ENCODE results near the gene DCTN3.

Gene DCTN3

GRCh38 chr9:34601937-34602573, 18.2 kb downstream of the DCTN3 start:
- in situ Hi-C loops (cut with HindIII; ENCODE audit: low sequenced_read_pairs) = no loop called here
- no peak overlapping the region for H3K4me3 ChIP-seq (ENCODE audit: low read depth, low read length)
- DNase-seq (ENCODE audit: low read depth, low spot score) = no peak
- TF ChIP-seq, protein P1, sequence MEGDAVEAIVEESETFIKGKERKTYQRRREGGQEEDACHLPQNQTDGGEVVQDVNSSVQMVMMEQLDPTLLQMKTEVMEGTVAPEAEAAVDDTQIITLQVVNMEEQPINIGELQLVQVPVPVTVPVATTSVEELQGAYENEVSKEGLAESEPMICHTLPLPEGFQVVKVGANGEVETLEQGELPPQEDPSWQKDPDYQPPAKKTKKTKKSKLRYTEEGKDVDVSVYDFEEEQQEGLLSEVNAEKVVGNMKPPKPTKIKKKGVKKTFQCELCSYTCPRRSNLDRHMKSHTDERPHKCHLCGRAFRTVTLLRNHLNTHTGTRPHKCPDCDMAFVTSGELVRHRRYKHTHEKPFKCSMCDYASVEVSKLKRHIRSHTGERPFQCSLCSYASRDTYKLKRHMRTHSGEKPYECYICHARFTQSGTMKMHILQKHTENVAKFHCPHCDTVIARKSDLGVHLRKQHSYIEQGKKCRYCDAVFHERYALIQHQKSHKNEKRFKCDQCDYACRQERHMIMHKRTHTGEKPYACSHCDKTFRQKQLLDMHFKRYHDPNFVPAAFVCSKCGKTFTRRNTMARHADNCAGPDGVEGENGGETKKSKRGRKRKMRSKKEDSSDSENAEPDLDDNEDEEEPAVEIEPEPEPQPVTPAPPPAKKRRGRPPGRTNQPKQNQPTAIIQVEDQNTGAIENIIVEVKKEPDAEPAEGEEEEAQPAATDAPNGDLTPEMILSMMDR (IDR thresholded peaks at IDR 0.05; ENCODE audit: low read depth, low read length) = no peak

DNA sequence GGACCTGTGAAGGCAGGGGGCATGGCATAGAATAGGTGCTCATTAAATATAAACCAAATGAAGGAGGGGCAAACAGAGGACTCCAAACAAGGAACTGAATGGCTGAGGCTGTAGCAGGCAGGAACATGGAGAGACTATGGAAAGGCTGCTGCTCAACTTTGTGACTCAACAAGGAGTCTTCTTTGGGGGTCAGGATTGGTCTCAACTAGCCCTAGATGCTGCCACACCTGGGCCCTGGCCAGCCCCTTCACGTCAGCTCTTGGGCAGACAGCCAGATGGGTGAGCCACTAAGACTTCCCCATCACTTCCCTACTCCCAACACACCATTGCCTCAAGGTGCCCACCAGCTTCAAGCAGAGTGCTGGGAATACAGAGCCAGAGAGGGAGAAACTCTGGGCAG, 19.4 kb downstream of the DCTN3 start:
- TF ChIP-seq, protein P1 (IDR thresholded peaks at IDR 0.05; ENCODE audit: low read depth, low read length) = no peak

DNA sequence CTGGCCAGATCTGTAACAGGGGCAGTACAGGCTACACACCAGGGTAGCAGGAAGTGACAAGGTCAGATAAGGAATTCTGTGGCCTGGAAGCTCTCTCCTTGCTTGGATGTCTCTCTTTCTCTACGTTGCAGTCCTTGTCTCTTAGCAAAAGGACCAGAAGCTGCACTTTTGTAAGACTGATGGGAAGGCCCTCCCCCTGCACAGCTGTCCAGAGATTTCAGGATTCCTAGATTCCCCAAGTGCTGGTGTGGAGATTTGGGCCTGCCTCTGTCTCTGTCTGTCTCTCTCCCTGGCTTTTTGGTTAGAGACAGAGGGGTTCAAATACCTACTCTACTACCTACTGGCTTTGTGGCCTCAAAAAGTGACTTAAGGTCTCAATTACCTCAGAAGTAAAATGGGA, 20.7 kb downstream of the DCTN3 start:
- in situ Hi-C loops (cut with HindIII; ENCODE audit: low sequenced_read_pairs) = no loop called here
- no peak for DNase-seq (ENCODE audit: low read depth, low spot score)
- TF ChIP-seq, protein P1 (IDR thresholded peaks at IDR 0.05; ENCODE audit: low read depth, low read length) = no peak
- no peak overlapping the region for H3K4me3 ChIP-seq (ENCODE audit: low read depth, low read length)

More for the DNA sequence above, 19.4 kb downstream of the DCTN3 start:
- DNase-seq (ENCODE audit: low read depth, low spot score) = no peak
- no peak overlapping the region for H3K4me3 ChIP-seq (ENCODE audit: low read depth, low read length)
- in situ Hi-C loops (cut with HindIII; ENCODE audit: low sequenced_read_pairs) = no loop called here

DNA sequence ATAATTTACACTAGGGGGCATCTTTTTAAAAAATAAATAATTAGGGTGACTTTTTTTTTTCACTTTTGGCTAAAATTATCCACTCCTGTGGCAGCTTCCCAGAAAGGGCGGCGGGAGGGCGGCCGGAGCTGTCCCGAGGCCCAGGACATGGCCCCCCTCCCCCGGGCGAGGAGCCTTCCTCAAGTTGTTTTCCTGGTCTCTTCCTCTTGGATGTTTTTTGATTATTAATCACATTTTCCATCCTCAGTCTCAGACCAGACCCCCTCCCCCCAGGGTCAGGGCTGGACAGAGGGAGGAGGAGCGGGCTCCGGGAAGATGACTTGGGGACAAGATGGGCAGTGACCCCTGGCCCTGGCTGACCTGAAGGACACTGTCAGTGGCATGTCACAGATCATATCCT, 26.1 kb downstream of the DCTN3 start:
- TF ChIP-seq, protein P1 (IDR thresholded peaks at IDR 0.05; ENCODE audit: low read depth, low read length) = no peak
- DNase-seq (ENCODE audit: low read depth, low spot score) = no peak
- H3K4me3 ChIP-seq (ENCODE audit: low read depth, low read length) = no peak overlapping the region
- in situ Hi-C loops (cut with HindIII; ENCODE audit: low sequenced_read_pairs) = no loop called here

DNA sequence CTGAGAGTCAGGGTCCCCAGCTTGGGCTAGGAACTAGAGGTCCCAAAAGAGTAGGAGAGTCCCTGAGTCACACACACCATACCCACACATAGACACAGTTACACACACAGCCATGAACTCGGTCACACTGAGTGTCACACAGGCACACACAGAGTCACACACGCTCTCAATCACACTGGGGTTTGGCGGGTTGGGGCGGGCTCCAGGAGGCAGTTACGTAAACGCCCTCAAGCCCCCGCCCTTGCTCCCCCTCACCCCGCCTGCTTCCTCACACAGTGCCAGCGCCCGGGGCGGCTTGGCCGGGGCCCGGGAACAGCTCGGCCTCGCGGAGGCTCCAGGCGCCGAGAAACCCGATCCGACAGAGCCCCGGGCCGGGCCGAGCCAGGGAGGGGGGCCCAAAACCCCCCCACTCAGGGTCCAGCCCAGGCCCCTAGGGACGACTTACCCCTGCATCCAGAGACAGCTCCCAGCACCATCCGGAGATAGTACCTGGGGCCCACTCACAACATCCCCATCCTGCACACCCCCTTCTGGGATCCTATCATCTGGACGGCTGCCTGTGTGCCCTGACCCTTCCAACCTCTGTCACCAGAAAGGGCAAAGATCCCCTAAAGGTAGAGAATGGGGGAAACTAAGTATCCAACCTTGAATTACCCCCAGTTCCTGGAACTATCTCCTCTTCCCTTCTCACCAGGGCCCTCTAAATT, 27.2 kb downstream of the DCTN3 start:
- no peak overlapping the region for H3K4me3 ChIP-seq (ENCODE audit: low read depth, low read length)
- in situ Hi-C loops (cut with HindIII; ENCODE audit: low sequenced_read_pairs) = no loop called here
- DNase-seq (ENCODE audit: low read depth, low spot score) = no peak
- TF ChIP-seq, protein P1 (IDR thresholded peaks at IDR 0.05; ENCODE audit: low read depth, low read length) = no peak

DNA sequence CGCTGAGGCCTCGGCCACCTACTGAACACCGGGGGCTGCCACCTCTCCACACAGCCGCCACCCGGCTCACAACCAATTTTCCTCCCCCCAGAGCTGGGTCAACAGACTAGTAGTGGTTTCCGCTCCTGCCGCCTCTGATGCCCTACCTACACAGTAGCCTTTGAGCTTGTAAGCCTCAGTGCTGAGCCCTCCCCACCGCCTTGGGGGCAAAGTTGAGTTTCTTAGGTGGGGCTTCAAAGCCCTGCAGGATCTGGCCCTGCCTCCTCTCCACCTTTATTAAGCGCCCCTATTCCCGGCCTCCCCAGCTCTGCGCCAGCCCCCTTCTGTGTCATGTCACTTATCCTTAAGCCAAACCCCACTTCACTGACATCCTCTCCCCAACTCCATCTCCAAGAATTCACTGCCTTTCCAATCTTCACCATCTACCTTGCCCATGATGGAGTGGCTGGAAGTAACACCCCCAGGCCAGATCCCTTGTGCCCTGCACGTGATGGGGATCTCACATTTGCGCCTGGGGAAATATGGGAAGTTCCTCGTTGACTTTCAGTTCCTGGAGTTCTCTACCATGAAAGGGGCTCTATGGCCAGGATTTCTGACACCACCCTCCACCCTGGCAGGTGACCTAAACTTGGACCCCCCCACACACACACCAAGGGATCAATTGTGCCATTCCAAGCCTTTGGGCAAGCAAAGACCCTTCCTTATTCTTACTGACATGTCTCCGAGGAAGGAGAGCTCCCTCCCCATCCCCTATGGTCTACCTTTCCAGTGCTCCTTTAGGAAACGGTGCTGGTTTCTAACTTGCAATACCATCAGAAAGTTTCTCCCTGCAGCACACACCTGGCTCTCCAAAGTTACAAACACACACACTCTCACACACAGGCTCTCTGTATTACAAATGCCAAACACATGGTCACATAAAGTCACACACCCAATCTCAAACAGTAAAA, 28.1 kb downstream of the DCTN3 start:
- H3K4me3 ChIP-seq (ENCODE audit: low read depth, low read length) = no peak overlapping the region

More for the DNA sequence above, 28.1 kb downstream of the DCTN3 start:
- in situ Hi-C loops (cut with HindIII; ENCODE audit: low sequenced_read_pairs) = no loop called here
- no peak for DNase-seq (ENCODE audit: low read depth, low spot score)
- TF ChIP-seq, protein P1 (IDR thresholded peaks at IDR 0.05; ENCODE audit: low read depth, low read length) = no peak

Data from astrocyte of the spinal cord (primary cell).